ENCODE results near the gene ZSCAN1.
"Not testable (repeated sequence)": the region's sequence is repeated elsewhere in the genome, so short reads cannot be mapped to it uniquely, and the experiment has no call there.

ZSCAN1 gene

DNA sequence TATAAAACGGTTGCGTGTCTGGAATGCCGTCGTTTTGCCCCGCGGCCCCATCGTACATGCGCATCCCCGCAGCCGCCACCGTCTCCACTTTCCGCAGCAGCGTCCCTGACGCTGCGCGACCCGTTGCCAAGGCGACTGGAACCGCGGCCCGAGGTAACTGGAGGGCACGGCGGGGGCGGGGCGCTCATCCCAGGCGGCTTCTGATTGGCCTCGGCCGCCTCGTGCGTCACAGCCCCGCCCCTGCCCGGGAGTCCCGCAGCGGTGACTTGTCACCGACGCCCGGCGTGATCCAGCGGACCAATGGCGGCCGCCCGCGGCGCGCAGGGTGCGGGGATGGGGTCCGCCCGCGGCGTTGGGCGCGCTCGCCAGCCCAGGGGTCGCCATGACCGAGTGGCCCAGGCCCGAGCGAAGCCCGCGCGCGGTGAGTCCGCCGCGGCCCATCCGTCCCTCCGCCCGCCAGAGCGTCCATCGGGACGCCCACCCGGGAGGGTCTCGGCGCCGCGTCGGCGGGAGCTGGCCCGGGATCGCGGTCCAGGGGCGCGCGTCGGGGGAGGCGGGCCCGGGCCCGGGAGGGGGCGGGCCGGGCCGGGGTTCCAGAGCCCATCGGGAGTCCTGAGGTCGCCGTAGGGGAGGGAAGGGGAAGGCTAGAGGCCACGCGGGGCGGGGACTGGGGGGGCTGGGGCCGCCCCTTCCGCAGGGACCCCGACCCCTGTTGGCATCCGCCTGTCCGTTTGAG is at the start of gene ZSCAN1:
TSS of gene ZSCAN1 (plus strand) at position 285 of the 736 bp plus-strand sequence. CDS start 3,812 bp downstream, outside the sequence.
- no peak for DNase-seq

GRCh38 chr19:57992841-57993240 is 41.0 kb upstream of the ZSCAN1 start:
- no peak for DNase-seq

- DNase-seq, result no peak
Observed at GRCh38 chr19:58000677-58001076, 33.1 kb upstream of the ZSCAN1 start.

DNA sequence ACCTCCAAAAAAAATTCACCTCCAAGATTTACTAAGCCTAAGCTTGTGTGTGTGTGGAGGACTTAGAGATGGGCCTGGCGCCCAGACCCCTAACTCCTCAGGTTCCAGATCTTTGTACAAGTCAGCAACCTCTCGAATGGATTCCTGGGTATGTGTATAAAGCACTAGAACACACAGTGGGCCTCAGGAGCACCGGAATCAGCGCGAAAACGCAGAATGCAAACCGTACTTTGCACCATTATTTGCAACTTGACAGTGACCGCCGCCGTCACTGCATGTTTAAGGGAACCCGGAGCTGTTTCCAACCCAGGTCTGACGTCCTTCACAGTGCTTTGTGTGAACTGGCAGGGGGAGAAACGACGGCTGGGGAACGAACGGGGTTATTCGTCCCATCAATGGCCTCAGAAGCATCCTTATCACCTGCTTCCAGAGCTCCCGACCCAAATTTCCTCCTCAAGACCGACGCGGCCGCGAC is 31.9 kb upstream of the ZSCAN1 start:
- peak in 1 of 2 experiments; percentile 23 for DNase-seq

GRCh38 chr19:58002384-58003173 is 31.2 kb upstream of the ZSCAN1 start, which contains the start of gene ZNF606:
Gene ZNF606, minus strand, starts transcription at chr19:58002820. Its CDS starts 1,501 bp downstream, at chr19:58001319.
- DNase-seq, result peak; percentile 79 to 83

- DNase-seq, result no peak
Observed at GRCh38 chr19:58003174-58003828, 30.5 kb upstream of the ZSCAN1 start.

GRCh38 chr19:58007285-58007684 is 26.5 kb upstream of the ZSCAN1 start:
- DNase-seq, result no peak

- not testable (repeated sequence) for DNase-seq
Observed at GRCh38 chr19:58008877-58009276, 24.9 kb upstream of the ZSCAN1 start.

DNA sequence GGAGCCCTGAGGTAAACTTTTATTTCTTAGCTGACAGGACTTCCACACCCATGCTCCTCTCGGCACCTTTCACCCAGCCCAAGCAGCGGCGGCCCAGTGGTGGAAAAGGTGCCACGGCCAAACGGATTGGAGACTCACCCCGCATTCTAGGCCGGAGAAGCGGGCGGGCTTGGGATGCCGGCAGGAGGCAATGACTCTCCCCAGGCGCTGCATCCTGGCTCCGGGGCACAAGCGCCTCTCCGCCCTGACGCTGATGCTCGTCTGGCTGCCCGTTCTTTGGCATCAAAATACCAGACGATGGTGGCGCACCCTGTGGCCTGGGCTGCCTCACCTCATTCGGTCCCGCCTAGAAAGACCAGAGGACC is 24.5 kb upstream of the ZSCAN1 start:
- no peak for DNase-seq

- DNase-seq, result peak in 1 of 2 experiments; percentile 48
Observed at GRCh38 chr19:58009666-58010301, 24.0 kb upstream of the ZSCAN1 start.

- DNase-seq, result no peak
Observed at GRCh38 chr19:58010507-58010906, 23.3 kb upstream of the ZSCAN1 start.

DNA sequence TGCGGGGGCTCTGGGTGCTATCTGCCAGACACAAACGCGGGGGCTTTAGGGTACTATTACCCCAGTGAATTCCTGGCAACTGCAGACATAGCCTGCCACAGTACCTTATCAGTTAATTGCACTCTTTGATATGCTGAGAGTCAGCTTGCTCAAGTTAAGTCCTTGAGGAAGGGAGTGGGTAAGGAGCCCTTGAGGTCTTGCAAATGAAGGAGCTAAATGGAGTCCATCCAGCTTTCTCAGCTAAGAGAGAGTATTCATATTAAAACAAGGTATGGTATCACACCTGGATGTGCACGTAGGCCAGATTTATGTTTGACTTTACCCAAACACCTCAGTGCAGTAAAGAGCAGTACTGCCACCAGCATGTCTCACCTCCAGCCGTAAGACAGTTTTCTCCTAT is 19.7 kb upstream of the ZSCAN1 start:
- DNase-seq, result no peak

DNA sequence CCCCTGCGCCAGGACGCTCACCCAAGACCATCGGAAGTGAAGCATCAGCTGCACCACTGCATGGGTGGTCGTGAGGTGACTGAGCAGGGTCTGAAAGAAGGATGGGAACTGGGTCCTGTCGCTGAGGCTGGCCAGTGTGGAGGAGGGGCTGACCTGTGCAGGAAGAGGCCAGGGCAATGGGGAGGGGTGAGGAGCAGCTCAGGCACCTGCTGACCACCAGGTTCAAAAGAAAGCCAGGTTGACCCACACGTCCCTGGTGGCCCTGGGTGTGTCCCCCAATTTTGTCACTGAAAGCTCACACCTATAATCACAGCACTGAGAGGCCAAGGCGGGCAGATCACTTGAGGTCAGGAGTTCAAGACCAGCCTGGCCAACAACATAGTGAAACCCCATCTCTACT is 13.7 kb upstream of the ZSCAN1 start:
- DNase-seq, result no peak

DNA sequence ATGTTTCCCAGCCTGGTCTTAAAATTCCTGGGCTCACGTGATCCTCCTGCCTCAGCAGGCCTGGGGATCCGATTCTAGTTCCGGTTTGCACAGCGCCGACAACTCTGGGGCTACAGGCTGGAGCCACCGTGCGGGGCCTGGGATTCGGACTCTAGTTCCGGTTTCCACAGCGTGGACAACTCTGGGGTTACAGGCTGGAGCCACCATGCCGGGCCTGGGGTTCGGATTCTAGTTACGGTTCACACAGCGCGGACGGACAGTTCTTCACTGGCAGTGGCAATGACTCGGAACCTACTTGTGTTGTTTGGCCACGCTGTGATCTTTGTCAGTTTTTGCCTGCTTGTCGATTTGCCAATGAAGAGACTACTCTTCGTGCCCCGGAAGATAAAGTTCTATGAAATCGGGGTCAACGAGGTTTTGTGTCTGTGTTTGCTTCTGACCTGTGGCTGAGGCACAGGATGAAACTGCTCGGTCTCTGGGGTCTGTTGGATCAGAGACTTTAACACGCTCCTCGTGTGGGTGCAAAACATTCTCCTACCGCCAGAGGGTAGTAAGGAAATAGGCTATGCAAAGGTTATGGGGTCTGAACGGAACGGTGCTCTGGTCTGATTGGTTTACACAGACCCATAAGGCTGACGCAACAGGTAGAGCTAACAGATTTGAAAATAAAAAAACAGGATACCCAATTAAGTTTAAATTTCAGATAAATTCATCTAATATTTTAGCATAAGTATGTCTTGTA is 12.1 kb upstream of the ZSCAN1 start:
- DNase-seq, result peak in 1 of 2 experiments; percentile 30

- no peak for DNase-seq
Observed at GRCh38 chr19:58022283-58022660, 11.6 kb upstream of the ZSCAN1 start.

- DNase-seq, result no peak
Observed at GRCh38 chr19:58024661-58025060, 9.2 kb upstream of the ZSCAN1 start.

GRCh38 chr19:58034477-58034793 is 610 bp downstream of the ZSCAN1 start:
- DNase-seq, result no peak

DNA sequence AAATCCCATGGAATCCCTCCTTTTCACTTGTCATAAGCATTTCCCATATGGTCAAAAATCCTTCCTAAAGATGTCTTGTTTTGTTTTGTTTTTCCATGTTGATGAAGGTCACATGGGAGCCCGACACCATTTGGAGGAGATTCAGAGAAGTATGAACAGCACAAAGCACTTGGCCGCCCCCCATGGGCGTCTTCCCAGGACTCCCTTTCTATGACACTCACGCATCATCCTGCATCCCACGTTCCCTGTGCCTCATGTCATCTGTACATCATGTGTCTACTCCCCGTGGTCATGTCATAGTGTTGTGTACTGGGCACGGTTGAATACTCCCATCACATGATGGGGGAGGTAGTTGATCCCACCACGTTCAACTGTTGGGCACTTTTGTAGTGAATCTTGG is 2.0 kb downstream of the ZSCAN1 start:
- DNase-seq, result no peak

DNA sequence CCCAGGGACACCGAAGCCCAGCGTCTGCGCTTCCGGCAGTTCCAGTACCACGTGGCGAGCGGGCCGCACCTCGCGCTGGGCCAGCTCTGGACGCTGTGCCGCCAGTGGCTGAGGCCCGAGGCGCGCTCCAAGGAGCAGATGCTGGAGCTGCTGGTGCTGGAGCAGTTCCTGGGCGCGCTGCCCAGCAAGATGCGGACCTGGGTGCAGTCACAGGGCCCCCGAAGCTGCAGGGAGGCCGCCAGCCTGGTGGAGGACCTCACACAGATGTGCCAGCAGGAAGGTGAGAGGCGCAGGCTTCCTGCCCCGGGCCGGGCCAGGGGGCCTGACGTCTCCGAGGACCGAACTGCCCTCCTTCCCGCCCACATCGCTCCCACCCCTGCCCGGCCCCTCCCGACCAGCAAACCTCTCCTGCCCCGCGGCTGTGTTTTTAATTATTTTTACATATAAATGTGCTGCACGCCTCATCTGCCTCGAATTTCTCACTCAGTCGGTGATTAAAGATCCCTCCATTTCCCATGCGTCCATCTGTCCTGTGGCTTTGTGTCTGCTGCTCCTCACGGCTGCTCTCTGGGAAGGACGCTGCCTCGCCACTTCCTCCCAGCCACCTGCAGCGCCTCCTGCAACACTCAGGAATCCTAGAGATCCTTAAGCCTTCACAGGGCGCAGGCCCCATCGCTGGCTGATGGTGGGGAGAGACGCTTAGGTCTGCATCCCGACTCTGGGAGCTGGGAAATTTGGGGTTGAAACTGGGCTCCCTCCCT is 4.3 kb downstream of the ZSCAN1 start:
- no peak for DNase-seq

- no peak for DNase-seq
Observed at GRCh38 chr19:58038688-58039204, 4.9 kb downstream of the ZSCAN1 start.

DNA sequence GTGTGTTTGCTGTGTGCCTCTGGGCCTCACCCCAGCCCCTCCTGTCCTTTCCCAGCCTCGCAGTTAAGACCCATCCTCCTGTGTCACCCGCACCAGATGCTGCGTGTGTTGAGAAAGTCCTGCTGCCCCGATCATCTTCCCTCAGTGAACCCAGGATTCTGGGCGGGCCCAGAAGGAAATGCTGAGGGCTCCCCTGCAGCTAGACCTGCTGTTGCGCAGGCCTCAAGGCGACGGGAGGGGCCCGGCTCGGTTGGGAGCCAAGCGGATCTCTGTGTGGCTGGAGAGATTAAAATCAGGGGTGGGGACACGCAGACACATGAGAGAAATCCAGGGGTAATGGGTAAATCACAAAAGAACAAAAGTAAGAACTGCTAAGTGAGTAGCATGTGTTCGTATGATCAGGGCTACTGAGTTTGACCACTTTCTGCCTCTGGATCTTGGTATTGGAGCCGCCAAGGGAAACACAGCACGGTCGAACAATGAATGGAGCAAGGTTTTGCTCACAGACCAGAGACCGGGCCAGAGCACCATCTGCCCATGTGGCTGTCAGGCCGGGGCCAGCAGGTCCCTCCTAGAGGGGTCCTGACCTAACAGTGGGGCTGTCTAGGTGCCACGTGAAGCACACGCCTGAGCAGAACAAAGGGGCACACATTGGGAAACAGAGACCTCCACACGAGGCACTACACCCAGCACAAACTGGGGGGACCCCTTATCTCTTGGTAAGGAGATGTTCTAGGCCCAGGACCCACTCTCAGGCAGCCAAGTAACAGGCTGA is 7.1 kb downstream of the ZSCAN1 start:
- DNase-seq, result no peak

Measured in activated CD4-positive, alpha-beta T cell treated with anti-CD3 and anti-CD28 coated beads, Interleukin-2, amount 50 U/mL, for 48 hours (primary cell).